ENCODE measurements around the gene BCL11B. TPM values are rescaled to one million over a fixed set of nuclear protein-coding genes. Genes with fewer than 3 reads are reported as not detected.

Gene BCL11B
- total RNA-seq, 1 experiment from 2014 or later, result 80.6 TPM

DNA sequence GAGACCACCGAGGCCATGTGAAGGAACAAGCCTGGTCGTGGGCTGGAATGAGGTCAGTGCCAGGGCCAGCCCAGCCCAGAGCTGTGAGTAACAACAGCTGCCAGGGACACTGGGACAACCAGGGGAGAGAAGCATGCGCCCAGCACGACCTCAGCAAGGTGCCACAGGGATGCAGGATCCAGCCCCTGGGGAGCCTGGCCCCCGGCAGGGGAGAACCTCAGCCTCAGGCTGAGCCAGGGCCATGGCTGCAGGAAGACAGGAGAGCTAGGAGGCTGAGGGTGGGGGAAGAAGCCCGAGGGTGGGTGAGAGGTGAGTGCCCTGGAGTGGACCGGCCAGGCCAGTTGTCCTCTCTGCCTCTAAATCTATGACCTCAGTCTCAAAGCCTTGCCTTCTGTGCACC is 62.6 kb downstream of the BCL11B start:
- no peak for TF ChIP-seq EZH2 (IDR thresholded peaks at IDR 0.05; ENCODE audit: borderline replicate concordance, low read depth, low read length, poor library complexity, severe bottlenecking)
- TF ChIP-seq, protein P1, sequence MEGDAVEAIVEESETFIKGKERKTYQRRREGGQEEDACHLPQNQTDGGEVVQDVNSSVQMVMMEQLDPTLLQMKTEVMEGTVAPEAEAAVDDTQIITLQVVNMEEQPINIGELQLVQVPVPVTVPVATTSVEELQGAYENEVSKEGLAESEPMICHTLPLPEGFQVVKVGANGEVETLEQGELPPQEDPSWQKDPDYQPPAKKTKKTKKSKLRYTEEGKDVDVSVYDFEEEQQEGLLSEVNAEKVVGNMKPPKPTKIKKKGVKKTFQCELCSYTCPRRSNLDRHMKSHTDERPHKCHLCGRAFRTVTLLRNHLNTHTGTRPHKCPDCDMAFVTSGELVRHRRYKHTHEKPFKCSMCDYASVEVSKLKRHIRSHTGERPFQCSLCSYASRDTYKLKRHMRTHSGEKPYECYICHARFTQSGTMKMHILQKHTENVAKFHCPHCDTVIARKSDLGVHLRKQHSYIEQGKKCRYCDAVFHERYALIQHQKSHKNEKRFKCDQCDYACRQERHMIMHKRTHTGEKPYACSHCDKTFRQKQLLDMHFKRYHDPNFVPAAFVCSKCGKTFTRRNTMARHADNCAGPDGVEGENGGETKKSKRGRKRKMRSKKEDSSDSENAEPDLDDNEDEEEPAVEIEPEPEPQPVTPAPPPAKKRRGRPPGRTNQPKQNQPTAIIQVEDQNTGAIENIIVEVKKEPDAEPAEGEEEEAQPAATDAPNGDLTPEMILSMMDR (conservative IDR thresholded peaks at IDR 0.05; ENCODE audit: low read depth, low read length), result no peak
- H3K27me3 ChIP-seq (replicated peaks; ENCODE audit: insufficient read depth, low read depth, low read length, poor library complexity), result no peaks in the 10 kb centered on the region
- intact Hi-C loops (cut with micrococcal nuclease; ENCODE audit: unreplicated experiment), result no loop called here
- no peak for DNase-seq (ENCODE audit: low spot score)
- no peak overlapping the region for H3K4me3 ChIP-seq (ENCODE audit: low read depth, low read length, poor library complexity, severe bottlenecking)
- H3K36me3 ChIP-seq (ENCODE audit: insufficient read depth, low read length, poor library complexity, severe bottlenecking), result peaks cover 52% of the 10 kb centered on the region
- H3K9me3 ChIP-seq (ENCODE audit: low read depth, low read length, poor library complexity, severe bottlenecking), result no peaks in the 10 kb centered on the region
- no TSS peak for BruUV-seq (replicated peaks)
- POLR2A ChIA-PET (ENCODE audit: low non-redundant PET), result no interaction called here
- H3K27ac ChIP-seq (ENCODE audit: low read depth, low read length, poor library complexity, severe bottlenecking), result peak overlapping the region; percentile 52
- CTCF ChIA-PET, result no interaction called here
- peaks cover 27% of the 10 kb centered on the region for H3K4me1 ChIP-seq (ENCODE audit: insufficient read depth, low read length, poor library complexity, severe bottlenecking)

DNA sequence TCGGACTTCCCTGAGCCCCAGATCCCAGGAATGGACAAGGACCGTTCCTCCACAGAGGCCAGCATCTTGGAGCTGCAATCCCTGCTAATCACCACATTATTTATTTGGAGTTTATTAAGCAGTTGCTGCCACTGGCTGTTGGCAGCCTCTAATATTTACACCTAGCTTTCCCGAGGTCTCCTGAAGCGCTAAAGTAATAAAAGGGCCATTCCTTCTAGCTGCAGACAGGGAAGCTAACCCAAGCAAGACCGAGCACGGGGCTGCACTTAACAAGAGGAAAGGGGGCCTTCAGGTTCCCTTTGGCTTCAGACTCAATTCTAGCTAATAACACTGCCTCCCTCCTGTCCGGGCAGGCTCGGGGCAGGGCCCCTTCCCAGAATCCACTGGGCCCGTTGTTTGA is 63.7 kb downstream of the BCL11B start:
- POLR2A ChIA-PET (ENCODE audit: low non-redundant PET), result no interaction called here
- TF ChIP-seq, protein P1 (conservative IDR thresholded peaks at IDR 0.05; ENCODE audit: low read depth, low read length), result no peak
- TF ChIP-seq EZH2 (IDR thresholded peaks at IDR 0.05; ENCODE audit: borderline replicate concordance, low read depth, low read length, poor library complexity, severe bottlenecking), result no peak
- DNase-seq (ENCODE audit: low spot score), result no peak
- Histone ChIP-seq H3K36me3 (ENCODE audit: insufficient read depth, low read length, poor library complexity, severe bottlenecking) (peaks cover 59% of the 10 kb centered on the region), H3K27me3 (replicated peaks; ENCODE audit: insufficient read depth, low read depth, low read length, poor library complexity) (no peaks in the 10 kb centered on the region), H3K4me1 (ENCODE audit: insufficient read depth, low read length, poor library complexity, severe bottlenecking) (peaks cover 26% of the 10 kb centered on the region), H3K9me3 (ENCODE audit: low read depth, low read length, poor library complexity, severe bottlenecking) (no peaks in the 10 kb centered on the region), H3K27ac (ENCODE audit: low read depth, low read length, poor library complexity, severe bottlenecking) (peak overlapping the region; percentile 52), H3K4me3 (ENCODE audit: low read depth, low read length, poor library complexity, severe bottlenecking) (no peak overlapping the region)
- intact Hi-C loops (cut with micrococcal nuclease; ENCODE audit: unreplicated experiment), result no loop called here
- CTCF ChIA-PET, result no interaction called here
- BruUV-seq (replicated peaks), result no TSS peak

DNA sequence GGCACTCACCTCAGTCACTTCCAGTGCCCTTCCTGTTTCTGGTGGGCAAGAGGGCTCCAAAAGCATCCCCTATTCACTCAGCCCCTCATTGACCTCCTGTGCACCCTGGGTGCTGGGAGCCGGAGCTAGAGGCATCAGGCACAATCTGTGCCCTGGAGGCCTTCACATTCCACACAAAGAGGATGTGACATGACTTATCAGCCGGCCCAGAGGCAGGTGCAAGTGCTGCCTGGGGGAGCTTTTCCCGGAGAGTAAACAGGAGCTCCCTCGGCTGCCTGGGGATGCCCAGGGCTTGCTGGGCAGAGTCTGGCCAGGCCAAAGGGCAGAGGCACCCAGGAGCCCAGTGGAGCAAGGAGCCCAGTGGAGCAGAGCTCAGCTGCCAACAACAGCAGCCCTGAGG is 64.5 kb downstream of the BCL11B start:
- no TSS peak for BruUV-seq (replicated peaks)
- ChIA-PET POLR2A (ENCODE audit: low non-redundant PET) (no interaction called here), CTCF (no interaction called here)
- peaks cover 26% of the 10 kb centered on the region for H3K4me1 ChIP-seq (ENCODE audit: insufficient read depth, low read length, poor library complexity, severe bottlenecking)
- H3K27ac ChIP-seq (ENCODE audit: low read depth, low read length, poor library complexity, severe bottlenecking), result peak overlapping the region; percentile 52
- H3K27me3 ChIP-seq (replicated peaks; ENCODE audit: insufficient read depth, low read depth, low read length, poor library complexity), result no peaks in the 10 kb centered on the region
- TF ChIP-seq, protein P1 (conservative IDR thresholded peaks at IDR 0.05; ENCODE audit: low read depth, low read length), result no peak
- no peak for TF ChIP-seq EZH2 (IDR thresholded peaks at IDR 0.05; ENCODE audit: borderline replicate concordance, low read depth, low read length, poor library complexity, severe bottlenecking)
- H3K4me3 ChIP-seq (ENCODE audit: low read depth, low read length, poor library complexity, severe bottlenecking), result no peak overlapping the region
- DNase-seq (ENCODE audit: low spot score), result no peak
- peaks cover 51% of the 10 kb centered on the region for H3K36me3 ChIP-seq (ENCODE audit: insufficient read depth, low read length, poor library complexity, severe bottlenecking)
- no peaks in the 10 kb centered on the region for H3K9me3 ChIP-seq (ENCODE audit: low read depth, low read length, poor library complexity, severe bottlenecking)
- intact Hi-C loops (cut with micrococcal nuclease; ENCODE audit: unreplicated experiment), result no loop called here

Measured in A673 (cell line).